HUES48 (cell line): ENCODE data around the gene ZSCAN20.

Experiments used
- H3K27ac ChIP-seq: one replicate; pipeline ENCODE4 v1.7.0; 2013; ENCODE audit warnings: low read depth, low read length, inconsistent platforms
- H3K27me3 ChIP-seq: 2 replicates; pipeline ENCODE4 v1.6.1; 2013; ENCODE audit warnings: mild to moderate bottlenecking, low read length; ENCODE audit not compliant: control insufficient read depth, insufficient read depth
- H3K36me3 ChIP-seq: 2 replicates; pipeline ENCODE4 v1.6.1; 2013; ENCODE audit warnings: low read length; ENCODE audit not compliant: control insufficient read depth, insufficient read depth
- H3K4me1 ChIP-seq: 2 replicates; pipeline ENCODE4 v1.6.1; 2013; ENCODE audit warnings: mild to moderate bottlenecking, low read length; ENCODE audit not compliant: control insufficient read depth, insufficient read depth
- H3K4me3 ChIP-seq: 2 replicates; pipeline ENCODE4 v1.5.1; 2013; ENCODE audit warnings: mild to moderate bottlenecking, low read depth, low read length
- H3K9ac ChIP-seq: 2 replicates; pipeline ENCODE4 v1.6.1; 2013; ENCODE audit warnings: mild to moderate bottlenecking, low read depth, low read length, moderate library complexity
- H3K9me3 ChIP-seq: 2 replicates; pipeline ENCODE4 v1.6.1; 2013; ENCODE audit warnings: low read length; ENCODE audit not compliant: control insufficient read depth, insufficient read depth

The ZSCAN20 gene

GRCh38 chr1:33515112-33515511, 42.7 kb downstream of the ZSCAN20 start:
- Histone ChIP-seq H3K9me3 (no peaks in the 10 kb centered on the region), H3K4me1 (peaks cover 8% of the 10 kb centered on the region), H3K36me3 (no peaks in the 10 kb centered on the region), H3K27ac (no peak overlapping the region), H3K9ac (no peak overlapping the region), H3K27me3 (no peaks in the 10 kb centered on the region), H3K4me3 (no peak overlapping the region)

GRCh38 chr1:33515607-33516006, 43.2 kb downstream of the ZSCAN20 start:
- no peaks in the 10 kb centered on the region for H3K9me3 ChIP-seq
- no peaks in the 10 kb centered on the region for H3K27me3 ChIP-seq
- no peak overlapping the region for H3K27ac ChIP-seq
- no peak overlapping the region for H3K9ac ChIP-seq
- H3K4me3 ChIP-seq, result no peak overlapping the region
- H3K36me3 ChIP-seq, result no peaks in the 10 kb centered on the region
- H3K4me1 ChIP-seq, result peaks cover 8% of the 10 kb centered on the region

GRCh38 chr1:33516428-33516827, 44.0 kb downstream of the ZSCAN20 start:
- H3K27ac ChIP-seq, result no peak overlapping the region
- H3K4me3 ChIP-seq, result no peak overlapping the region
- no peaks in the 10 kb centered on the region for H3K9me3 ChIP-seq
- no peaks in the 10 kb centered on the region for H3K27me3 ChIP-seq
- peaks cover 8% of the 10 kb centered on the region for H3K4me1 ChIP-seq
- no peak overlapping the region for H3K9ac ChIP-seq
- H3K36me3 ChIP-seq, result no peaks in the 10 kb centered on the region

GRCh38 chr1:33516891-33517567, 44.6 kb downstream of the ZSCAN20 start:
- H3K27me3 ChIP-seq, result no peaks in the 10 kb centered on the region
- H3K9ac ChIP-seq, result no peak overlapping the region
- peaks cover 8% of the 10 kb centered on the region for H3K4me1 ChIP-seq
- H3K36me3 ChIP-seq, result no peaks in the 10 kb centered on the region
- no peak overlapping the region for H3K27ac ChIP-seq
- no peak overlapping the region for H3K4me3 ChIP-seq
- no peaks in the 10 kb centered on the region for H3K9me3 ChIP-seq

GRCh38 chr1:33517596-33518250, 45.3 kb downstream of the ZSCAN20 start:
- Histone ChIP-seq H3K9ac (no peak overlapping the region), H3K36me3 (no peaks in the 10 kb centered on the region), H3K4me1 (peaks cover 8% of the 10 kb centered on the region), H3K9me3 (no peaks in the 10 kb centered on the region), H3K27ac (no peak overlapping the region), H3K27me3 (no peaks in the 10 kb centered on the region), H3K4me3 (no peak overlapping the region)

- no peaks in the 10 kb centered on the region for H3K27me3 ChIP-seq
- no peaks in the 10 kb centered on the region for H3K9me3 ChIP-seq
- H3K4me3 ChIP-seq, result no peak overlapping the region
- no peak overlapping the region for H3K9ac ChIP-seq
- no peaks in the 10 kb centered on the region for H3K36me3 ChIP-seq
- no peak overlapping the region for H3K27ac ChIP-seq
- peaks cover 8% of the 10 kb centered on the region for H3K4me1 ChIP-seq
Measured at GRCh38 chr1:33519240-33519884, 46.9 kb downstream of the ZSCAN20 start.

- no peaks in the 10 kb centered on the region for H3K27me3 ChIP-seq
- H3K4me1 ChIP-seq, result no peaks in the 10 kb centered on the region
- H3K27ac ChIP-seq, result no peak overlapping the region
- H3K9me3 ChIP-seq, result no peaks in the 10 kb centered on the region
- H3K36me3 ChIP-seq, result no peaks in the 10 kb centered on the region
- H3K9ac ChIP-seq, result no peak overlapping the region
- H3K4me3 ChIP-seq, result no peak overlapping the region
Measured at GRCh38 chr1:33524586-33524985, 52.1 kb downstream of the ZSCAN20 start.

- Histone ChIP-seq H3K4me1 (no peaks in the 10 kb centered on the region), H3K4me3 (no peak overlapping the region), H3K36me3 (no peaks in the 10 kb centered on the region), H3K9ac (no peak overlapping the region), H3K27ac (no peak overlapping the region), H3K27me3 (no peaks in the 10 kb centered on the region), H3K9me3 (no peaks in the 10 kb centered on the region)
Measured at GRCh38 chr1:33527934-33528333, 55.5 kb downstream of the ZSCAN20 start.

- H3K27me3 ChIP-seq, result no peaks in the 10 kb centered on the region
- no peaks in the 10 kb centered on the region for H3K36me3 ChIP-seq
- no peaks in the 10 kb centered on the region for H3K4me1 ChIP-seq
Measured at GRCh38 chr1:33529957-33530356, 57.5 kb downstream of the ZSCAN20 start.

GRCh38 chr1:33532250-33532649, 59.8 kb downstream of the ZSCAN20 start:
- H3K27ac ChIP-seq, result no peak overlapping the region
- H3K4me3 ChIP-seq, result no peak overlapping the region
- H3K9me3 ChIP-seq, result no peaks in the 10 kb centered on the region
- H3K36me3 ChIP-seq, result no peaks in the 10 kb centered on the region
- no peaks in the 10 kb centered on the region for H3K4me1 ChIP-seq
- no peaks in the 10 kb centered on the region for H3K27me3 ChIP-seq
- no peak overlapping the region for H3K9ac ChIP-seq

More at GRCh38 chr1:33529957-33530356, 57.5 kb downstream of the ZSCAN20 start:
- Histone ChIP-seq H3K9me3 (no peaks in the 10 kb centered on the region), H3K27ac (no peak overlapping the region), H3K9ac (no peak overlapping the region), H3K4me3 (no peak overlapping the region)

GRCh38 chr1:33532936-33533335, 60.5 kb downstream of the ZSCAN20 start:
- Histone ChIP-seq H3K9me3 (no peaks in the 10 kb centered on the region), H3K27ac (no peak overlapping the region), H3K9ac (no peak overlapping the region), H3K4me3 (no peak overlapping the region), H3K4me1 (no peaks in the 10 kb centered on the region), H3K27me3 (no peaks in the 10 kb centered on the region), H3K36me3 (no peaks in the 10 kb centered on the region)
